ENCODE data around the gene NUDT12.

Gene NUDT12

DNA sequence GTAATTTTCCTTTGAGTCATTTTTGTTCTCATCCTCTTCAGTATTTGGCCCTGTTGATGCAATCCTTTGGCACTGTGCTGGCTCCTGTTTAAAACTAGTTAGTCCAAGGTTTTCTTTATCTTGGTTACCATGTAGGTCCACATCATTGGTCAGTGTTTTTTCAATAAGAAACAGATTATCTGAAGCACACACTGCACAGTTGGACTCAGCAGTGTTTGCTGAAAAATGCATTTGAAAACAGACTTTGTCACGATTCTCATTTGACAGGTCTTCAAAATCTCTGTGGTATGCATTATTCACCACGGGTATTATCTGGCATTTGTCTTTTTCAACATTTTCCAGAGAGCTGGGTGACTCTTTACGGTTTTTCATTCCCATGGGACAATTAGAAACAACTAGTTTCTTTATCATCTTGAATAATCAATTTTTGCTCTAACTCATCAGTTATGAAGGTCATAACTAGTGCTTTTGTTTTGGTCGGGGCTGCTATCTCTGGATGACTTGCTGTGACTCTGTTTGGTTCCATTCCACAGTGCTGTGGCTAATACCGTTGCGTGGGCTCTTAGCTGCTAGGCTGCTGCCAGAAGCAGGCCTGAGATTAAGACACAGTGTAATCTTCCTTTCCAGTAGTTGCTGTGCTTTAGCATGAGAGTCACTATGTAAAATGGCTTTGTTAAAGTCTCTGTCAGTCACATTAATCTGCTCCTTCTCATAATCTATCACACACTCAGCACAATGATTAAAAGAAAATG, 36.2 kb downstream of the NUDT12 start:
- H3K4me3 ChIP-seq (ENCODE audit: low read depth, low read length) = no peak overlapping the region
- DNase-seq (ENCODE audit: low read depth) = no peak
- TF ChIP-seq CTCF (IDR thresholded peaks at IDR 0.05; ENCODE audit: control insufficient read depth, extremely low read depth, insufficient read depth) = no peak

DNA sequence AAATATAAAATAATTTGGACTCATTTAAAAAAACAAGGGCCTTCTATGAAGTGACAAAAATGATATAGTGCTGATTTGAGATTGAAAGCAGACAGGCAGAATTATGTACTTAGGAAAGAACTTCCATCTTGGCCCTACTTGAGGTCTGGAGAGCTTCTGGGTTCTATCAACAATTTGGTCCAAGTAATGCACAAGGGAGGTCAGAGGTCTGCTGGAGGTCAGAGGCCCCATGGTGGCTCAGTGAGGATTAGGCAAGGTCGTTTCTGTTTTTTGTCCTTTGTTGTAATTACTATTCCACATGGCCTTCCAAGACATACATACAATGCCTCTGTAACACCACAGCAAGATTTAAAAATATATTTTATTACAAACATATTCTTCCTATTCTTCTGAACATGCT, 37.2 kb downstream of the NUDT12 start:
- DNase-seq (ENCODE audit: low read depth) = no peak
- TF ChIP-seq CTCF (IDR thresholded peaks at IDR 0.05; ENCODE audit: control insufficient read depth, extremely low read depth, insufficient read depth) = no peak
- no peak overlapping the region for H3K4me3 ChIP-seq (ENCODE audit: low read depth, low read length)

GRCh38 chr5:103523319-103523718, 39.3 kb downstream of the NUDT12 start:
- DNase-seq (ENCODE audit: low read depth) = no peak
- H3K4me3 ChIP-seq (ENCODE audit: low read depth, low read length) = no peak overlapping the region
- no peak for TF ChIP-seq CTCF (IDR thresholded peaks at IDR 0.05; ENCODE audit: control insufficient read depth, extremely low read depth, insufficient read depth)

- DNase-seq (ENCODE audit: low read depth) = no peak
- H3K4me3 ChIP-seq (ENCODE audit: low read depth, low read length) = no peak overlapping the region
- TF ChIP-seq CTCF (IDR thresholded peaks at IDR 0.05; ENCODE audit: control insufficient read depth, extremely low read depth, insufficient read depth) = no peak
These were observed 40.0 kb downstream of the NUDT12 start for GRCh38 chr5:103522586-103522985.

DNA sequence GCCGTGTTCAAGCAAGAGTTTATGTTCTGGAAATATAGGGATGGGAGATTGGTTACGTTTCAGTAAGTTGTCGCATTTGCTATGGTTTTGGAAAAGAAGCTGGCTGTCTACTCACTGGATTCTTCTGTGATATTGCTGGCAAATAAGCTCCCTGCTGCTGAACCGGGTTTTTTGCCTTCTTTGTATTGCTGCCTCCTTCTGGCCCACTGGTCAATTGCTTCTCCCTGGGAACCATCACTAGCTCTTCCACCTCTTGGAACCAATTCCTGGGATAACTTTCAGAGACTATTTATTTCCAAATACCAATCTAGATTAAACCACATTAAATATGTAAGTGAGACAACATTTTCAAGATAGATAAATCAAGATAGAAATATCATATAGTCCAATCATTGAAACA, 43.0 kb downstream of the NUDT12 start:
- no peak overlapping the region for H3K4me3 ChIP-seq (ENCODE audit: low read depth, low read length)
- TF ChIP-seq CTCF (IDR thresholded peaks at IDR 0.05; ENCODE audit: control insufficient read depth, extremely low read depth, insufficient read depth) = peak; percentile 64
- DNase-seq (ENCODE audit: low read depth) = no peak

DNA sequence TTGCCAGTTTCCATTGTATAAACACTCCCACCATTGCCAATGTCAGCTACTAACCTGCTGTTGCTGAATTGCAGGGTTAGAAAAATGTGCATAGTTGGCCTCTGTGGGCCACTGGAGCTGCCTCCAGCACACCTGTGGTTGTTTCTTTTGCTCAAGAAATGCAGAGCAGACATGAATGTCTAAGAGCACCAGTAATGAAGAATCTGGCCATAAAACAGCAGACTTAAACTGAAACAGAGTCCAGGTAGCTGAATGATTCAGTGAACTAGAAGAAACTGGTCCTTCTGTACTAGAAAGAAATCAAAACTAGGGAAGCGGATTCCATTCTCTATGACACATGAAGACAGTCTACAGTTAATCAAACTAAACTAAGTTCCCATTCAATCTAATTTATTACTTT, 48.2 kb downstream of the NUDT12 start:
- H3K4me3 ChIP-seq (ENCODE audit: low read depth, low read length) = no peak overlapping the region
- TF ChIP-seq CTCF (IDR thresholded peaks at IDR 0.05; ENCODE audit: control insufficient read depth, extremely low read depth, insufficient read depth) = no peak
- DNase-seq (ENCODE audit: low read depth) = no peak

- DNase-seq (ENCODE audit: low read depth) = no peak
- no peak for TF ChIP-seq CTCF (IDR thresholded peaks at IDR 0.05; ENCODE audit: control insufficient read depth, extremely low read depth, insufficient read depth)
- H3K4me3 ChIP-seq (ENCODE audit: low read depth, low read length) = no peak overlapping the region
These were observed 48.9 kb downstream of the NUDT12 start for GRCh38 chr5:103513701-103514100.

Data from LNCaP clone FGC (cell line).